Neural cell (in vitro differentiated cells): Measurements from ENCODE around the gene DDA1. TPM values are rescaled to one million over a fixed set of nuclear protein-coding genes. Genes with fewer than 3 reads are reported as not detected.

Source experiments
- H2AFZ ChIP-seq: fragments of 200-600, 300-800 bp; sonication (generic), shearing (Covaris generic); 2 replicates; pipeline ENCODE4 v1.6.0; 2014; ENCODE audit warnings: low read depth, mild to moderate bottlenecking, antibody characterized with exemption, low read length, moderate library complexity
- H3F3A ChIP-seq: fragments of 200-600 bp; shearing (Covaris generic); 2 replicates; pipeline ENCODE4 v1.6.1; 2016; ENCODE audit warnings: mild to moderate bottlenecking, moderate library complexity, mixed read lengths, antibody characterized with exemption, low read length; ENCODE audit not compliant: insufficient read depth, poor library complexity, severe bottlenecking
- H3K27ac ChIP-seq: fragments of 200-600, 300-800 bp; sonication (generic), shearing (Covaris generic); 2 replicates; pipeline ENCODE4 v1.5.1; 2014; ENCODE audit warnings: mild to moderate bottlenecking, low read length, moderate library complexity
- H3K27me3 ChIP-seq: fragments of 300-800, 200-600 bp; sonication (generic), shearing (Covaris generic); 2 replicates; pipeline ENCODE4 v1.6.0; 2014; ENCODE audit warnings: mild to moderate bottlenecking, low read depth, low read length, moderate library complexity; ENCODE audit not compliant: insufficient read depth
- H3K36me3 ChIP-seq: fragments of 300-800, 200-600 bp; sonication (generic), shearing (Covaris generic); 2 replicates; pipeline ENCODE4 v1.5.1; 2014; ENCODE audit warnings: mild to moderate bottlenecking, antibody characterized with exemption, low read length, moderate library complexity; ENCODE audit not compliant: insufficient read depth
- H3K4me2 ChIP-seq: fragments of 300-800, 200-600 bp; sonication (generic), shearing (Covaris generic); 2 replicates; pipeline ENCODE4 v1.6.0; 2014; ENCODE audit warnings: mild to moderate bottlenecking, low read length
- H3K4me3 ChIP-seq: fragments of 300-800, 200-600 bp; sonication (generic), shearing (Covaris generic); 2 replicates; pipeline ENCODE4 v1.5.1; 2014; ENCODE audit warnings: mild to moderate bottlenecking, low read length, moderate library complexity
- H3K79me2 ChIP-seq: fragments of 200-600 bp; shearing (Covaris generic); replicated peaks from 2 replicates; pipeline ENCODE4 v1.6.0; 2014; ENCODE audit warnings: mild to moderate bottlenecking, low read length, moderate library complexity; ENCODE audit not compliant: insufficient read depth
- H3K9ac ChIP-seq: fragments of 300-800, 200-600 bp; sonication (generic), shearing (Covaris generic); 2 replicates; pipeline ENCODE4 v1.6.1; 2016; ENCODE audit warnings: mild to moderate bottlenecking, low read length, mixed read lengths
- H3K9me2 ChIP-seq: fragments of 200-600 bp; shearing (Covaris generic); 2 replicates; pipeline ENCODE4 v1.6.1; 2016; ENCODE audit warnings: mild to moderate bottlenecking, low read length, mixed read lengths; ENCODE audit not compliant: insufficient read depth
- H3K9me3 ChIP-seq: fragments of 200-600, 300-800 bp; sonication (generic), shearing (Covaris generic); 2 replicates; pipeline ENCODE4 v1.6.1; 2016; ENCODE audit warnings: mild to moderate bottlenecking, mixed run types, low read length, moderate library complexity, mixed read lengths
- H4K20me1 ChIP-seq: fragments of 200-600 bp; shearing (Covaris generic); 2 replicates; pipeline ENCODE4 v1.6.1; 2016; ENCODE audit warnings: mild to moderate bottlenecking, mixed run types; ENCODE audit not compliant: insufficient read depth
- EP300 ChIP-seq: fragments of 450-650 bp; conservative IDR thresholded peaks from 2 replicates; pipeline ENCODE4 v1.6.1; 2014; ENCODE audit warnings: antibody characterized with exemption, mild to moderate bottlenecking, moderate library complexity; ENCODE audit not compliant: poor library complexity, severe bottlenecking
- EZH2 ChIP-seq: fragments of 200-600, 300-800 bp; shearing (Covaris generic), sonication (generic); IDR thresholded peaks from 2 replicates; pipeline ENCODE4 v1.6.1; 2014; ENCODE audit warnings: antibody characterized with exemption, low read length, borderline replicate concordance, mild to moderate bottlenecking; ENCODE audit not compliant: insufficient read depth, poor library complexity, severe bottlenecking
- MXI1 ChIP-seq: fragments of 450-650 bp; conservative IDR thresholded peaks from 2 replicates; pipeline ENCODE4 v1.6.1; 2014; ENCODE audit warnings: antibody characterized with exemption, mild to moderate bottlenecking; ENCODE audit not compliant: poor library complexity, severe bottlenecking
- POLR2AphosphoS5 ChIP-seq: IDR thresholded peaks from 2 replicates; pipeline ENCODE4 v1.6.1; 2012
- RAD21 ChIP-seq: fragments of 450-650 bp; conservative IDR thresholded peaks from 2 replicates; pipeline ENCODE4 v1.6.1; 2014; ENCODE audit warnings: antibody characterized with exemption, mild to moderate bottlenecking, moderate library complexity
- SMC3 ChIP-seq: fragments of 450-650 bp; conservative IDR thresholded peaks from 2 replicates; pipeline ENCODE4 v1.6.1; 2014; ENCODE audit warnings: antibody characterized with exemption, mild to moderate bottlenecking, moderate library complexity; ENCODE audit not compliant: poor library complexity
- TAF1 ChIP-seq: IDR thresholded peaks from 2 replicates; pipeline ENCODE4 v1.6.1; 2012; ENCODE audit warnings: low read depth
- polyA plus RNA-seq: library from polyadenylated mRNA; depleted of rRNA; stranded (reverse); fragments of >200 nt; gene quantifications from 2 replicates; pipeline ENCODE4 v1.2.3, GENCODE V29; 2014
- TF ChIP-seq, protein P1 (sequence below): fragments of 450-650 bp; IDR thresholded peaks from 2 replicates; pipeline ENCODE4 v1.5.1; 2014; ENCODE audit warnings: antibody characterized with exemption, mild to moderate bottlenecking, moderate library complexity; ENCODE audit not compliant: poor library complexity, severe bottlenecking
- TF ChIP-seq, protein P2 (sequence below): IDR thresholded peaks from 2 replicates; pipeline ENCODE4 v1.6.1; 2012; ENCODE audit warnings: borderline replicate concordance

DDA1 gene
- polyA plus RNA-seq, 1 donor from 2014 or later, result 25.4 TPM

GRCh38 chr19:17300992-17301619, 8.3 kb upstream of the DDA1 start:
- Histone ChIP-seq H3K27me3 (no peaks in the 10 kb centered on the region), H3K4me2 (no peak overlapping the region), H3K9me3 (peaks cover 5% of the 10 kb centered on the region), H3K27ac (no peak overlapping the region), H3K79me2 (no peaks in the 10 kb centered on the region), H3K36me3 (no peaks in the 10 kb centered on the region), H3K4me3 (no peak overlapping the region), H4K20me1 (no peaks in the 10 kb centered on the region), H3K9ac (no peak overlapping the region), H3K9me2 (no peaks in the 10 kb centered on the region), H2AFZ (no peak overlapping the region), H3F3A (no peaks in the 10 kb centered on the region)
- no peak for TF ChIP-seq RAD21
- no peak for TF ChIP-seq EP300
- no peak for TF ChIP-seq EZH2
- TF ChIP-seq, protein P1, sequence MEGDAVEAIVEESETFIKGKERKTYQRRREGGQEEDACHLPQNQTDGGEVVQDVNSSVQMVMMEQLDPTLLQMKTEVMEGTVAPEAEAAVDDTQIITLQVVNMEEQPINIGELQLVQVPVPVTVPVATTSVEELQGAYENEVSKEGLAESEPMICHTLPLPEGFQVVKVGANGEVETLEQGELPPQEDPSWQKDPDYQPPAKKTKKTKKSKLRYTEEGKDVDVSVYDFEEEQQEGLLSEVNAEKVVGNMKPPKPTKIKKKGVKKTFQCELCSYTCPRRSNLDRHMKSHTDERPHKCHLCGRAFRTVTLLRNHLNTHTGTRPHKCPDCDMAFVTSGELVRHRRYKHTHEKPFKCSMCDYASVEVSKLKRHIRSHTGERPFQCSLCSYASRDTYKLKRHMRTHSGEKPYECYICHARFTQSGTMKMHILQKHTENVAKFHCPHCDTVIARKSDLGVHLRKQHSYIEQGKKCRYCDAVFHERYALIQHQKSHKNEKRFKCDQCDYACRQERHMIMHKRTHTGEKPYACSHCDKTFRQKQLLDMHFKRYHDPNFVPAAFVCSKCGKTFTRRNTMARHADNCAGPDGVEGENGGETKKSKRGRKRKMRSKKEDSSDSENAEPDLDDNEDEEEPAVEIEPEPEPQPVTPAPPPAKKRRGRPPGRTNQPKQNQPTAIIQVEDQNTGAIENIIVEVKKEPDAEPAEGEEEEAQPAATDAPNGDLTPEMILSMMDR, result no peak
- TF ChIP-seq, protein P2, sequence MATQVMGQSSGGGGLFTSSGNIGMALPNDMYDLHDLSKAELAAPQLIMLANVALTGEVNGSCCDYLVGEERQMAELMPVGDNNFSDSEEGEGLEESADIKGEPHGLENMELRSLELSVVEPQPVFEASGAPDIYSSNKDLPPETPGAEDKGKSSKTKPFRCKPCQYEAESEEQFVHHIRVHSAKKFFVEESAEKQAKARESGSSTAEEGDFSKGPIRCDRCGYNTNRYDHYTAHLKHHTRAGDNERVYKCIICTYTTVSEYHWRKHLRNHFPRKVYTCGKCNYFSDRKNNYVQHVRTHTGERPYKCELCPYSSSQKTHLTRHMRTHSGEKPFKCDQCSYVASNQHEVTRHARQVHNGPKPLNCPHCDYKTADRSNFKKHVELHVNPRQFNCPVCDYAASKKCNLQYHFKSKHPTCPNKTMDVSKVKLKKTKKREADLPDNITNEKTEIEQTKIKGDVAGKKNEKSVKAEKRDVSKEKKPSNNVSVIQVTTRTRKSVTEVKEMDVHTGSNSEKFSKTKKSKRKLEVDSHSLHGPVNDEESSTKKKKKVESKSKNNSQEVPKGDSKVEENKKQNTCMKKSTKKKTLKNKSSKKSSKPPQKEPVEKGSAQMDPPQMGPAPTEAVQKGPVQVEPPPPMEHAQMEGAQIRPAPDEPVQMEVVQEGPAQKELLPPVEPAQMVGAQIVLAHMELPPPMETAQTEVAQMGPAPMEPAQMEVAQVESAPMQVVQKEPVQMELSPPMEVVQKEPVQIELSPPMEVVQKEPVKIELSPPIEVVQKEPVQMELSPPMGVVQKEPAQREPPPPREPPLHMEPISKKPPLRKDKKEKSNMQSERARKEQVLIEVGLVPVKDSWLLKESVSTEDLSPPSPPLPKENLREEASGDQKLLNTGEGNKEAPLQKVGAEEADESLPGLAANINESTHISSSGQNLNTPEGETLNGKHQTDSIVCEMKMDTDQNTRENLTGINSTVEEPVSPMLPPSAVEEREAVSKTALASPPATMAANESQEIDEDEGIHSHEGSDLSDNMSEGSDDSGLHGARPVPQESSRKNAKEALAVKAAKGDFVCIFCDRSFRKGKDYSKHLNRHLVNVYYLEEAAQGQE, result no peak

- no peaks in the 10 kb centered on the region for H3K27me3 ChIP-seq
- peaks cover 5% of the 10 kb centered on the region for H3K9me3 ChIP-seq
- H3K36me3 ChIP-seq, result no peaks in the 10 kb centered on the region
- no peaks in the 10 kb centered on the region for H3F3A ChIP-seq
- H2AFZ ChIP-seq, result peak overlapping the region; percentile 77
- no peak overlapping the region for H3K27ac ChIP-seq
- H3K4me3 ChIP-seq, result peak overlapping the region; percentile 84
- TF ChIP-seq EZH2 (no peak), TAF1 (no peak), MXI1 (no peak), RAD21 (no peak), POLR2AphosphoS5 (no peak), SMC3 (no peak), EP300 (no peak)
- TF ChIP-seq, protein P2, result no peak
- TF ChIP-seq, protein P1, result no peak
- no peaks in the 10 kb centered on the region for H3K9me2 ChIP-seq
- H3K9ac ChIP-seq, result peak overlapping the region; percentile 79
- no peaks in the 10 kb centered on the region for H4K20me1 ChIP-seq
- H3K4me2 ChIP-seq, result peak overlapping the region; percentile 80
- no peaks in the 10 kb centered on the region for H3K79me2 ChIP-seq
These were observed 6.8 kb upstream of the DDA1 start for GRCh38 chr19:17302391-17303166.
